Cardiac muscle cell (in vitro differentiated cells and primary cell): Measurements from ENCODE around the gene TACR1. TPM values are rescaled to one million over a fixed set of nuclear protein-coding genes. Genes with fewer than 3 reads are reported as not detected.

ENCODE experiments used
- DNase-seq, 2 donors: peaks; one replicate each; pipeline versions ENCODE4 v3.0.0 to v3.0.0-alpha.2; 2010 to 2017; ENCODE audit warnings: low read depth in 1 of 2, low spot score in 1 of 2
- H3K27ac ChIP-seq: fragments of 200-600 bp; sonication (generic); 2 replicates; pipeline ENCODE4 v1.5.1; 2016
- H3K27me3 ChIP-seq: fragments of 200-600 bp; sonication (generic); 2 replicates; pipeline ENCODE4 v1.6.0; 2016; ENCODE audit warnings: control low read depth
- H3K36me3 ChIP-seq: fragments of 200-600 bp; sonication (generic); 2 replicates; pipeline ENCODE4 v1.5.1; 2016; ENCODE audit warnings: control low read depth
- H3K4me1 ChIP-seq: fragments of 200-600 bp; sonication (generic); 2 replicates; pipeline ENCODE4 v1.8.1; 2017; ENCODE audit warnings: low read depth, mild to moderate bottlenecking, mixed run types
- H3K4me3 ChIP-seq: fragments of 200-600 bp; sonication (generic); 2 replicates; pipeline ENCODE4 v1.5.1; 2016; ENCODE audit warnings: mild to moderate bottlenecking
- H3K9me3 ChIP-seq: fragments of 200-600 bp; sonication (generic); 2 replicates; pipeline ENCODE4 v1.5.1; 2017; ENCODE audit warnings: low read depth, mild to moderate bottlenecking, control low read depth
- CTCF ChIP-seq: IDR thresholded peaks from 2 replicates; pipeline ENCODE4 v1.5.1; 2012; ENCODE audit warnings: low read depth, mild to moderate bottlenecking, low read length
- polyA plus RNA-seq: library from polyadenylated mRNA; unstranded; fragments of >200 nt; fragmentation: Nextera tagmentation; extraction: Ambion mirVana; gene quantifications from 2 replicates; pipeline ENCODE4 v1.2.1, GENCODE V29; 2016
- total RNA-seq: library from RNA; depleted of rRNA; stranded (reverse); fragments of >200 nt; gene quantifications from 2 replicates; pipeline ENCODE4 v1.2.3, GENCODE V29; 2016

Gene TACR1
- total and polyA plus RNA-seq, 2 experiments from 2014 or later = not detected

- Histone ChIP-seq H3K4me3 (no peak overlapping the region), H3K4me1 (no peaks in the 10 kb centered on the region), H3K27me3 (no peaks in the 10 kb centered on the region), H3K27ac (no peak overlapping the region), H3K36me3 (no peaks in the 10 kb centered on the region), H3K9me3 (no peaks in the 10 kb centered on the region)
- no peak for TF ChIP-seq CTCF
- DNase-seq = peak in 1 of 2 donors; percentile 47
These were observed 65.4 kb downstream of the TACR1 start for GRCh38 chr2:75133621-75134570.

- Histone ChIP-seq H3K4me3 (no peak overlapping the region), H3K36me3 (no peaks in the 10 kb centered on the region), H3K4me1 (no peaks in the 10 kb centered on the region), H3K27me3 (no peaks in the 10 kb centered on the region), H3K9me3 (no peaks in the 10 kb centered on the region), H3K27ac (no peak overlapping the region)
- peak; percentile 26 for TF ChIP-seq CTCF
- no peak for DNase-seq
These were observed 69.1 kb downstream of the TACR1 start for GRCh38 chr2:75130171-75130570.

- H3K9me3 ChIP-seq = no peaks in the 10 kb centered on the region
- no peaks in the 10 kb centered on the region for H3K27me3 ChIP-seq
- DNase-seq = no peak
- no peak for TF ChIP-seq CTCF
- H3K4me1 ChIP-seq = no peaks in the 10 kb centered on the region
- H3K36me3 ChIP-seq = no peaks in the 10 kb centered on the region
- no peak overlapping the region for H3K27ac ChIP-seq
- no peak overlapping the region for H3K4me3 ChIP-seq
These were observed 75.4 kb downstream of the TACR1 start for GRCh38 chr2:75123876-75124275.

GRCh38 chr2:75113231-75113869 lies 86.0 kb downstream of the TACR1 start:
- Histone ChIP-seq H3K9me3 (no peaks in the 10 kb centered on the region), H3K36me3 (no peaks in the 10 kb centered on the region), H3K4me3 (no peak overlapping the region), H3K27ac (no peak overlapping the region), H3K4me1 (no peaks in the 10 kb centered on the region), H3K27me3 (no peaks in the 10 kb centered on the region)
- DNase-seq = no peak
- no peak for TF ChIP-seq CTCF

GRCh38 chr2:75108937-75109482 lies 90.3 kb downstream of the TACR1 start:
- TF ChIP-seq CTCF = no peak
- Histone ChIP-seq H3K4me3 (no peak overlapping the region), H3K27me3 (no peaks in the 10 kb centered on the region), H3K36me3 (no peaks in the 10 kb centered on the region), H3K27ac (no peak overlapping the region), H3K9me3 (no peaks in the 10 kb centered on the region), H3K4me1 (no peaks in the 10 kb centered on the region)
- DNase-seq = no peak
